K562 (cell line): ENCODE measurements around the gene RBPMS2. TPM values are rescaled to one million over a fixed set of nuclear protein-coding genes. Genes with fewer than 3 reads are reported as not detected.

Experiments used
- ATAC-seq: fragments of 200-7000 bp; cut with Tn5 transposase; 3 replicates; pipeline ENCODE4 v1.9.1; 2020; ENCODE audit warnings: moderate library complexity
- BruUV-seq: library from RNA; stranded (reverse); fragments of 400-500 nt; replicated peaks from 2 replicates; lab custom pipeline; 2021; lab: Mats Ljungman, UMichigan
- CTCF ChIA-PET: fragments of 300-600 bp; formaldehyde crosslinking; extraction: SDS; loops from one replicate; lab custom pipeline; 2021; ENCODE audit warnings: low intra/inter-chr PET ratio; lab: Yijun Ruan, JAX
- POLR2A ChIA-PET: fragments of 300-600, 350-650 bp; sonication (Branson Sonifier 250); formaldehyde crosslinking; extraction: SDS; loops from one replicate; lab custom pipeline; 2021; ENCODE audit warnings: antibody characterized with exemption, inconsistent platforms; lab: Yijun Ruan, JAX
- DNase-seq, 4 experiments: peaks; one replicate each; pipeline versions ENCODE4 v3.0.0 to v3.0.0-alpha.2; 2011 to 2018; ENCODE audit warnings: low spot score in 3 of 4, mixed read lengths in 3 of 4; ENCODE audit errors: extremely low read depth in 1 of 4
- FAIRE-seq: peaks from 2 replicates; lab custom pipeline; 2011; peaks lifted over from hg19 to GRCh38; lab: Jason Lieb, UNC
- H2AFZ ChIP-seq: 2 replicates; pipeline ENCODE4 v1.6.0; 2011; ENCODE audit warnings: low read depth, low read length, control low read depth, inconsistent platforms
- H3K27ac ChIP-seq: fragments of 200-600 bp; 3 replicates; pipeline ENCODE4 v1.8.0; 2011; ENCODE audit warnings: low read depth, mild to moderate bottlenecking, control low read depth, inconsistent platforms, low read length, moderate library complexity, mixed read lengths; ENCODE audit errors: extremely low read depth
- H3K27me3 ChIP-seq, 2 experiments: fragments of 300-600 bp in 1 of 2; 2 replicates in 1 of 2; 3 replicates in 1 of 2; pipeline versions ENCODE4 v1.6.0 to v1.8.0; 2011; ENCODE audit warnings: inconsistent platforms in 2 of 2, low read length in 2 of 2, mild to moderate bottlenecking in 1 of 2, mixed read lengths in 1 of 2, moderate library complexity in 1 of 2; ENCODE audit not compliant: control insufficient read depth in 2 of 2, insufficient read depth in 2 of 2
- H3K36me3 ChIP-seq: fragments of 300-600 bp; 3 replicates; pipeline ENCODE4 v1.8.0; 2011; ENCODE audit warnings: mild to moderate bottlenecking, low read length, inconsistent platforms; ENCODE audit not compliant: control insufficient read depth, insufficient read depth
- H3K4me1 ChIP-seq, 2 experiments: fragments of 200-600 bp in 1 of 2; replicated peaks in 1 of 2; 2 replicates in 1 of 2; 3 replicates in 1 of 2; pipeline versions ENCODE4 v1.5.1 to v1.8.0; 2011; ENCODE audit warnings: inconsistent platforms in 2 of 2, low read length in 2 of 2, mild to moderate bottlenecking in 1 of 2, mixed read lengths in 1 of 2, moderate library complexity in 1 of 2; ENCODE audit not compliant: control insufficient read depth in 2 of 2, insufficient read depth in 2 of 2
- H3K4me2 ChIP-seq: 2 replicates; pipeline ENCODE4 v1.6.1; 2011; ENCODE audit warnings: low read length, control low read depth, inconsistent platforms, mixed read lengths; ENCODE audit not compliant: insufficient read depth
- H3K4me3 ChIP-seq: fragments of 200-600 bp; sonication (generic), shearing (Covaris generic); 2 replicates; pipeline ENCODE4 v1.5.1; 2016; ENCODE audit warnings: control low read depth, inconsistent platforms
- H3K79me2 ChIP-seq: fragments of 200-600 bp; 3 replicates; pipeline ENCODE4 v1.8.0; 2011; ENCODE audit warnings: low read length, inconsistent platforms; ENCODE audit not compliant: control insufficient read depth, insufficient read depth
- H3K9ac ChIP-seq, 2 experiments: 2 replicates each; pipeline versions ENCODE4 v1.6.0 to v1.6.1; 2011; ENCODE audit warnings: low read depth in 2 of 2, low read length in 2 of 2, control low read depth in 1 of 2, inconsistent platforms in 1 of 2, mild to moderate bottlenecking in 1 of 2, mixed read lengths in 1 of 2; ENCODE audit not compliant: insufficient read depth in 1 of 2
- H3K9me1 ChIP-seq: one replicate; pipeline ENCODE4 v1.6.0; 2011; ENCODE audit warnings: inconsistent platforms, mild to moderate bottlenecking, low read length, moderate library complexity; ENCODE audit not compliant: control insufficient read depth, insufficient read depth
- H3K9me3 ChIP-seq: replicated peaks from 2 replicates; pipeline ENCODE4 v1.5.1; 2011; ENCODE audit warnings: low read depth, low read length, inconsistent platforms; ENCODE audit not compliant: control insufficient read depth, insufficient read depth
- H4K20me1 ChIP-seq: replicated peaks from 2 replicates; pipeline ENCODE4 v1.6.1; 2011; ENCODE audit warnings: low read length, inconsistent platforms, mixed read lengths; ENCODE audit not compliant: control insufficient read depth, insufficient read depth
- IFI16 ChIP-seq: fragments of 250-450 bp; sonication (Bioruptor Pico); IDR thresholded peaks from 2 replicates; pipeline ENCODE4 v2.1.2; 2022; ENCODE audit warnings: mild to moderate bottlenecking, inconsistent platforms
- ZNF197 ChIP-seq: fragments of 200-800 bp; sonication (Bioruptor generic); IDR thresholded peaks from 2 replicates; pipeline ENCODE4 v1.6.1; 2016; ENCODE audit warnings: low read depth, missing genetic modification characterization, missing compliant biosample characterization
- ZNF408 ChIP-seq: fragments of 250-450 bp; sonication (Bioruptor Pico); IDR thresholded peaks from 2 replicates; pipeline ENCODE4 v1.4.0; 2020; ENCODE audit warnings: low read depth, mild to moderate bottlenecking, moderate library complexity
- ZNF77 ChIP-seq: fragments of 250-450 bp; sonication (Bioruptor Pico); IDR thresholded peaks from 2 replicates; pipeline ENCODE4 v1.5.0; 2020
- ZSCAN29 ChIP-seq: fragments of 450-650 bp; IDR thresholded peaks from 2 replicates; pipeline ENCODE4 v1.6.1; 2017
- WGBS: fragments of 100-300 bp; shearing (Covaris generic); methylation state at CpG from one replicate; pipeline ENCODE4 v1.1.6; 2016; ENCODE audit warnings: low coverage, mixed read lengths; ENCODE audit not compliant: insufficient coverage; ENCODE audit errors: missing lambda C conversion rate; 5-methylcytosine and 5-hydroxymethylcytosine counted together
- in situ Hi-C: fragments of 300-500 bp; cut with MboI; formaldehyde crosslinking; loops from 4 replicates; pipeline ENCODE4 v1.15.0; 2018; ENCODE audit warnings: inconsistent platforms, mixed read lengths
- intact Hi-C: fragments of 100-400 bp; cut with micrococcal nuclease; formaldehyde crosslinking; loops from 2 replicates; pipeline ENCODE4 v1.14.2; 2022
- polyA plus RNA-seq, 8 experiments: library from polyadenylated mRNA; depleted of rRNA in 4 of 8; stranded (reverse) in 5 of 8; unstranded in 3 of 8; fragments of >200 nt; fragmentation: Nextera tagmentation in 2 of 8; fragmentation: Illumina TruSeq in 1 of 8; extraction: Ambion mirVana in 2 of 8; extraction: Trizol in 1 of 8; gene quantifications; 2 replicates each; pipeline versions ENCODE4 v1.2.1 to v1.2.3, GENCODE V29; 2011 to 2014; ENCODE audit warnings: inconsistent platforms in 1 of 8, missing spikeins in 1 of 8
- total RNA-seq, 7 experiments: library from RNA; depleted of rRNA in 6 of 7; stranded (reverse); fragments of >200 nt in 6 of 7; fragmentation: Illumina TruSeq in 2 of 7; extraction: Trizol in 2 of 7; gene quantifications; 2 replicates each; pipeline versions ENCODE4 v1.2.1 to v1.2.3, GENCODE V29; 2011 to 2021; ENCODE audit warnings: low replicate concordance in 1 of 7
- TF ChIP-seq, protein P1 (sequence below): IDR thresholded peaks from 3 replicates; pipeline ENCODE4 v1.6.1; 2011; ENCODE audit warnings: borderline replicate concordance, mild to moderate bottlenecking, moderate library complexity; ENCODE audit not compliant: insufficient read length; ENCODE audit errors: extremely low read depth
- TF ChIP-seq, protein P2 (sequence below): fragments of 450-650 bp; IDR thresholded peaks from one replicate; pipeline ENCODE4 v1.6.1; 2018; ENCODE audit warnings: mild to moderate bottlenecking, moderate library complexity; ENCODE audit not compliant: partially characterized antibody
- TF ChIP-seq, protein P3 (sequence below): fragments of 250-450 bp; sonication (Bioruptor Pico); IDR thresholded peaks from 2 replicates; pipeline ENCODE4 v1.4.0; 2020; ENCODE audit warnings: mild to moderate bottlenecking, moderate library complexity

Gene RBPMS2
- total and polyA plus RNA-seq, 9 of the 15 experiments (the other 6 are each of a cell fraction or from before 2014, with no cell fraction given): 0.11 to 2.6 (median 0.37) TPM; not detected in 1

GRCh38 chr15:64816452-64816851, 41.1 kb upstream of the RBPMS2 start:
- POLR2A ChIA-PET: interaction anchor here (0.9 kb wide), 1 partner anchor 74 kb away, joined by 3 read pairs; no protein-coding TSS in a partner anchor
- 80% methylated on average over 13 of the region's 13 CpGs for WGBS
- Histone ChIP-seq H3K4me1 (peaks cover 8 to 9% of the 10 kb centered on the region in 2 experiments), H3K27ac (no peak overlapping the region), H3K27me3 (no peaks in the 10 kb centered on the region), H4K20me1 (no peaks in the 10 kb centered on the region), H2AFZ (no peak overlapping the region), H3K9ac (peak overlapping the region in 1 of 2 experiments; percentile 45; a peak in 2 of 4 replicates), H3K79me2 (no peaks in the 10 kb centered on the region), H3K9me3 (no peaks in the 10 kb centered on the region), H3K36me3 (peaks cover 15% of the 10 kb centered on the region; the same call in 2 of the 3 replicates), H3K9me1 (peaks cover 4% of the 10 kb centered on the region), H3K4me3 (no peak overlapping the region), H3K4me2 (no peak overlapping the region)
- in situ Hi-C loops: no loop called here
- intact Hi-C loops: loop anchor here (10.0 kb wide), 1 partner anchor 88 kb away; no protein-coding TSS in a partner anchor
- BruUV-seq: no TSS peak
- ATAC-seq: no peak
- FAIRE-seq: no peak
- CTCF ChIA-PET: no interaction called here
- TF ChIP-seq, protein P1, sequence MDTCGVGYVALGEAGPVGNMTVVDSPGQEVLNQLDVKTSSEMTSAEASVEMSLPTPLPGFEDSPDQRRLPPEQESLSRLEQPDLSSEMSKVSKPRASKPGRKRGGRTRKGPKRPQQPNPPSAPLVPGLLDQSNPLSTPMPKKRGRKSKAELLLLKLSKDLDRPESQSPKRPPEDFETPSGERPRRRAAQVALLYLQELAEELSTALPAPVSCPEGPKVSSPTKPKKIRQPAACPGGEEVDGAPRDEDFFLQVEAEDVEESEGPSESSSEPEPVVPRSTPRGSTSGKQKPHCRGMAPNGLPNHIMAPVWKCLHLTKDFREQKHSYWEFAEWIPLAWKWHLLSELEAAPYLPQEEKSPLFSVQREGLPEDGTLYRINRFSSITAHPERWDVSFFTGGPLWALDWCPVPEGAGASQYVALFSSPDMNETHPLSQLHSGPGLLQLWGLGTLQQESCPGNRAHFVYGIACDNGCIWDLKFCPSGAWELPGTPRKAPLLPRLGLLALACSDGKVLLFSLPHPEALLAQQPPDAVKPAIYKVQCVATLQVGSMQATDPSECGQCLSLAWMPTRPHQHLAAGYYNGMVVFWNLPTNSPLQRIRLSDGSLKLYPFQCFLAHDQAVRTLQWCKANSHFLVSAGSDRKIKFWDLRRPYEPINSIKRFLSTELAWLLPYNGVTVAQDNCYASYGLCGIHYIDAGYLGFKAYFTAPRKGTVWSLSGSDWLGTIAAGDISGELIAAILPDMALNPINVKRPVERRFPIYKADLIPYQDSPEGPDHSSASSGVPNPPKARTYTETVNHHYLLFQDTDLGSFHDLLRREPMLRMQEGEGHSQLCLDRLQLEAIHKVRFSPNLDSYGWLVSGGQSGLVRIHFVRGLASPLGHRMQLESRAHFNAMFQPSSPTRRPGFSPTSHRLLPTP: no peak
- TF ChIP-seq ZNF77 (CRISPR knock-in tag) (no peak), ZNF197 (no peak), IFI16 (CRISPR knock-in tag) (no peak), ZNF408 (CRISPR knock-in tag) (no peak), ZSCAN29 (no peak)
- TF ChIP-seq, protein P2, sequence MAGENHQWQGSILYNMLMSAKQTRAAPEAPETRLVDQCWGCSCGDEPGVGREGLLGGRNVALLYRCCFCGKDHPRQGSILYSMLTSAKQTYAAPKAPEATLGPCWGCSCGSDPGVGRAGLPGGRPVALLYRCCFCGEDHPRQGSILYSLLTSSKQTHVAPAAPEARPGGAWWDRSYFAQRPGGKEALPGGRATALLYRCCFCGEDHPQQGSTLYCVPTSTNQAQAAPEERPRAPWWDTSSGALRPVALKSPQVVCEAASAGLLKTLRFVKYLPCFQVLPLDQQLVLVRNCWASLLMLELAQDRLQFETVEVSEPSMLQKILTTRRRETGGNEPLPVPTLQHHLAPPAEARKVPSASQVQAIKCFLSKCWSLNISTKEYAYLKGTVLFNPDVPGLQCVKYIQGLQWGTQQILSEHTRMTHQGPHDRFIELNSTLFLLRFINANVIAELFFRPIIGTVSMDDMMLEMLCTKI: no peak
- TF ChIP-seq, protein P3, sequence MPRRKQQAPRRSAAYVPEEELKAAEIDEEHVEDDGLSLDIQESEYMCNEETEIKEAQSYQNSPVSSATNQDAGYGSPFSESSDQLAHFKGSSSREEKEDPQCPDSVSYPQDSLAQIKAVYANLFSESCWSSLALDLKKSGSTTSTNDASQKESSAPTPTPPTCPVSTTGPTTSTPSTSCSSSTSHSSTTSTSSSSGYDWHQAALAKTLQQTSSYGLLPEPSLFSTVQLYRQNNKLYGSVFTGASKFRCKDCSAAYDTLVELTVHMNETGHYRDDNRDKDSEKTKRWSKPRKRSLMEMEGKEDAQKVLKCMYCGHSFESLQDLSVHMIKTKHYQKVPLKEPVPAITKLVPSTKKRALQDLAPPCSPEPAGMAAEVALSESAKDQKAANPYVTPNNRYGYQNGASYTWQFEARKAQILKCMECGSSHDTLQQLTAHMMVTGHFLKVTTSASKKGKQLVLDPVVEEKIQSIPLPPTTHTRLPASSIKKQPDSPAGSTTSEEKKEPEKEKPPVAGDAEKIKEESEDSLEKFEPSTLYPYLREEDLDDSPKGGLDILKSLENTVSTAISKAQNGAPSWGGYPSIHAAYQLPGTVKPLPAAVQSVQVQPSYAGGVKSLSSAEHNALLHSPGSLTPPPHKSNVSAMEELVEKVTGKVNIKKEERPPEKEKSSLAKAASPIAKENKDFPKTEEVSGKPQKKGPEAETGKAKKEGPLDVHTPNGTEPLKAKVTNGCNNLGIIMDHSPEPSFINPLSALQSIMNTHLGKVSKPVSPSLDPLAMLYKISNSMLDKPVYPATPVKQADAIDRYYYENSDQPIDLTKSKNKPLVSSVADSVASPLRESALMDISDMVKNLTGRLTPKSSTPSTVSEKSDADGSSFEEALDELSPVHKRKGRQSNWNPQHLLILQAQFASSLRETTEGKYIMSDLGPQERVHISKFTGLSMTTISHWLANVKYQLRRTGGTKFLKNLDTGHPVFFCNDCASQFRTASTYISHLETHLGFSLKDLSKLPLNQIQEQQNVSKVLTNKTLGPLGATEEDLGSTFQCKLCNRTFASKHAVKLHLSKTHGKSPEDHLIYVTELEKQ (CRISPR knock-in tag): no peak
- no peak for DNase-seq
